HG02678 (cell line): Measurements from ENCODE around the gene RNASE1.
"Not testable (repeated sequence)": the region's sequence is repeated elsewhere in the genome, so short reads cannot be mapped to it uniquely, and the experiment has no call there.

Source experiments
- ATAC-seq: cut with Tn5 transposase; IDR thresholded peaks from one replicate; pipeline ENCODE4 v1.9.1; 2021; ENCODE audit warnings: mild to moderate bottlenecking, moderate library complexity; ENCODE audit not compliant: unreplicated experiment

The RNASE1 gene

DNA sequence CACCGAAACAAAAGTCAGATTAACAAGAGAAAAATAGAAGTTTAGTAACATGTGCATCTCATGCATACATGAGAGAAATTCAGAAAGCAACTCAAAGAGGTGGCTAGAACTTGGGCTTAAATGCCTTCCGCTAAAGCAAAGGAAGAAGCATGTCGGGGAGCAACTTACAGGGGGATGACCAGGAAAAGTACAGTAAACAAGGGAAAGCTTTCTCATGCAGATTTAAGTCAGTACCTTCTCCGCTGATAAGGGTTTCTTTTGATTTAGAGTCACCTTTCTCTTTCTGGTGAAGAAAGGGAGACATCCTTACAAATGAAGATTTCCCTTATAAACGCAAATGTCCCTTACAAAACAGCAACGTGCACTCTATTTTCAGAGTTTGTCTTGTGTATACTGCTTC is 27.6 kb downstream of the RNASE1 start:
- no peak for ATAC-seq

DNA sequence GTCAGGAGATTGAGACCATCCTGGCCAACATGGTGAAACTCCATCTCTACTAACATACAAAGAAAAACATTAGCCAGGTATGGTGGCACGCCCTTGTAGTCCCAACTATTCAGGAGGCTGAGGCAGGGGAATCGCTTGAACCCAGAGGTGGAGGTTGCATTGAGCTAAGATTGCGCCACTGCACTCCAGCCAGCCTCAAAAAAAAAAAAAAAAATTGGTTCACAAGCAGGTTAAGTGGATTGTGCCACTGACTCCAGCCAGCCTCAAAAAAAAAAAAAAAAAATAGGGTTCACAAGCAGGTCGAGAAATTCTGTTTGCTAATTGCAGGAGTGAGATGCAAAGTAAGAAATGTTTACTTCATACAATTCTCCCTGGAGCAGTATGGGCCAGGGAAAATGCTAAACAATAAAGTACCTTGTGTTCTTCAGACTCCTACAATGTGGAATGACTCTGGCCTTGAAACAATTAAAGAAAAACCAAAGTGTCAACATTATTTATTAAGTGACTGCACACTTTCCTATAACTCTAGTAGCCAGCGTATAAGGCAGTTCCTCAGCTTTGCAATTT is 28.3 kb downstream of the RNASE1 start:
- ATAC-seq = no peak

DNA sequence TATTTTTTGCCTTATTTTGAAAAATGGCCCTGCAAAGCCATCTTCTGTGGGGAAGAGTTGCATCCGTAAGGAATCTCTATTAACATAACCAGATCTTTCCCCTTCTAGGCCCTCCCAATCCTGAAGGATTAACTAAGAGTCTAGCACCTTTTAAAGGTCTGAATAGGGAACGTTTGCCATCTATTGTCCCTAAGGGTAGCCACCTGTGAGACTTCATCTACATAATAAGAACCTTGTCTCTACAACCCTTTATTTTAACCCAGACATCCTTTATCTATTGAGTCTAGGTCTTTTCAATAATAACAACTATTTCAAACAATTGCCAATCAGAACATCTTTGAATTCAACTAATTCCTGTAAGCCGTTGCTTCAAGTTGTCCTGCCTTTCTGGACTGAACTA is 30.0 kb downstream of the RNASE1 start:
- ATAC-seq = no peak

DNA sequence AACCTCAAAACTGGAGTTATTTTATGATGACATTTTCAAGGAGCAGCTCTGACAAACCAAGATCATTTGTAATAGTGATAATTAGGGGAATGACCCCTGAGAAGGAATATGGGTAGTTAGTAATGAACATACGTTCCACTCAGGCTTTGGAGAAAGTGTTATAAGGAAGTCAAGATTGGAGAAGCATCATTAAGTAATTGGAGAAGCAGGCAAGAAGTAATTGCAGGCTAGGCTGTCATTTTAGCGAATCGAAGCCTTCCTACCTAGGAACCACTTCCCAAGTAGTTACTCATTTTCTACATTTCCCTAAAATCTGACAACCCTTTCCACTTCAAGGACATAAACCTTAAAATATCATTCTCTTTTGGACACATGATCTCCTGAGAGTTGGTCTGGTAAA is 33.2 kb downstream of the RNASE1 start:
- ATAC-seq = no peak

DNA sequence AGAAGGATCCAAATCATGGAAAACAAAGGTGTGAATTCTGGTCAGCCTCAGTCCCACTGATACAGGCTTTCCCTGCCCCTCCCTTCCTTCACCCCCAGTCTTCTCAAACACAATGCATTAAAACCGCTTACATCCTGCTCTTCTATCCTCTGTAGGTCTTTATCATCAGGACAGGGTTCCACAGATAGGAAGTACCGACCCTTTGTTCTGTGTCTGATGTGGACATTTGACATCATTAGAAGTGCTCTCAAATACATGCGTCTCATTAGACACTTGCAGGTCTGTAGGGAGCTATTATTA is 34.1 kb downstream of the RNASE1 start:
- ATAC-seq = no peak

DNA sequence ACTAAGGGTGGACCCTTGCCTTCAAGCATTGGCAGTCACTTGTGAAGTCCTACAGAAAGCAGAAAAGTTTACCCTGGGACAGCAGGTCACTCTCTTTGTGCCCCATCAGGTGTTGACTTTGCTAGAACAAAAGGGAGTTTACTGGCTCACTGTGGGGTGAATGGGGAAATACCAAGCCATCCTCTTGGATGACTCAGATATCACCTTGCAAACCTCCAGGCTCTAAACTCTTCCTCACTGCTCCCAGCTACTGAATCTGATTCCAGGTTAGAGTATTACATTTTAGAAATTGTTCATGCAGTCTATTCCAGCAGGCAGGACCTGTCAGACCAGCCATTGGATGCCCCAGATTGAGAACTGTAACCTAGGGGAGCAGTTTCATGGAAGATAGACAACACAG is 41.7 kb downstream of the RNASE1 start:
- no peak for ATAC-seq

DNA sequence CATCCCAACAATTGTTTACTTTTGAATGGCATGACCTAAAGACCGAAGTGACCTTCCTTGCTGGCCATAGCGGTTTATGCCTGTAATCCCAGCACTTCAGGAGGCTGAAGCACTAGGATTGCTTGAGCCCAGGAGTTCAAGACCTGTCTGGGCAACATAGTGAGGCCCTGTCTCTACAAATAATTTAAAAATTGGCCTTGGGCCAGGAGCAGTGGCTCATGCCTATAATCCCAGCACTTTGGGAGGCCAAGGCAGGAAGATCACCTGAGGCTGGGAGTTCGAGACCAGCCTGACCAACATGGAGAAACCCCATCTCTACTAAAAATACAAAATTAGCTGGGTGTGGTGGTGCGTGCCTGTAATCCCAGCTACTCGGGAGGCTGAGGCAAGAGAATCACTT is 43.2 kb downstream of the RNASE1 start:
- not testable (repeated sequence) for ATAC-seq

DNA sequence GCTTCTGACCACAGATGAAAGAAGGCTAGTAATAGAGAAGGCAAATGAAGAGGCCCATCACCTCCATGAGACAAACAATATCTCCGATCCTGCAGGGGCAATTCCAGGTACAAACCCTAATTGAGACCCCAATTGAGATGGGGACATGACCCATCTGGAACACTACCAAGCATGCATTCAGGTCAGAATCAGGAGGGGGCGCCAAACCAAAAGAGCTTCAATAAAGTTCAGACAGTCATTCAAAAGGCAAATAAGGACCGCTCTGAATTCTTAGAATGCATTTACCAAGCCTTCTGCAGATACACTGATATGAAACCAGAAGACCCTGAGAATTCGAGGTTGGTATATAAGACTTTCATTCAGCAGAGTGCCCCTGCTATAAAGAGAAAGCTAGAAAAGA is 44.7 kb downstream of the RNASE1 start:
- ATAC-seq = no peak

DNA sequence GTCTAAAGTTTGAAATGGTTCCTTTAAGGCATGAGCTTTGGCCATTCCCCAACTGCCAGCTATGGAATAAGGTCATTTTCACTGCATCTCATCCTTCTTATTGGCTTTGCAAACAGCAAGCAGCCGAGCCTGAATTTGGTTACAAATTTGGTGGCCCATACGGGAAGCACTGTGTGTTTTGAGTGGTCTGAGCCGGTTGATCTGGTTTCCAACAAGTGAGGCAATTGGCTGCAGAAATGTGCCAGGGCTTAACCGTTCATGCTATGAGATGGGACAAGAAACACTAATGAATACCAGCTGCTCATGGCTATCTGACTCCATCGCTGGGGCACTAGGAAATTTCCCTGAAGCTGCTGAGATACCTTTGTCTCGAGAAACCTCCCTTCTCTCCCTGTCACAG is 47.6 kb downstream of the RNASE1 start:
- no peak for ATAC-seq

DNA sequence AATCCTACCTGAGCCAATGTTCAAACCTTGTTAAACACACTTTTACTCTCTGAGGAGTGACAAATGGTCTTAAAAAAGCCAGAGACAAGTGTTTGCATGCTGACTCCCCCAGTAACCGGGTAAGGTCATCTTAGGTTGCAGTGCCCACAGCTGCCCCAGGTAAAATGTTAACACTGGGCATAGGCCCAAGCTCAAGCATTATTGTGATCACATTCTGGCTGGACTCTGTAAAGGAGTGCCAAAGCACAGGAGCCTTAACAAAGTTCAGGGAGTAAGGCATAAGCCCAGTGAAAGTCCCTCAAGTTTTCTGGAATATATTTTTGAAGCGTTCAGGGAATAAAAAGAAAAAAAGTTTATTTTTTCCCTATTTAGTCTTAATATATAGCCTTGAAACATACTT is 48.3 kb downstream of the RNASE1 start:
- ATAC-seq = no peak

DNA sequence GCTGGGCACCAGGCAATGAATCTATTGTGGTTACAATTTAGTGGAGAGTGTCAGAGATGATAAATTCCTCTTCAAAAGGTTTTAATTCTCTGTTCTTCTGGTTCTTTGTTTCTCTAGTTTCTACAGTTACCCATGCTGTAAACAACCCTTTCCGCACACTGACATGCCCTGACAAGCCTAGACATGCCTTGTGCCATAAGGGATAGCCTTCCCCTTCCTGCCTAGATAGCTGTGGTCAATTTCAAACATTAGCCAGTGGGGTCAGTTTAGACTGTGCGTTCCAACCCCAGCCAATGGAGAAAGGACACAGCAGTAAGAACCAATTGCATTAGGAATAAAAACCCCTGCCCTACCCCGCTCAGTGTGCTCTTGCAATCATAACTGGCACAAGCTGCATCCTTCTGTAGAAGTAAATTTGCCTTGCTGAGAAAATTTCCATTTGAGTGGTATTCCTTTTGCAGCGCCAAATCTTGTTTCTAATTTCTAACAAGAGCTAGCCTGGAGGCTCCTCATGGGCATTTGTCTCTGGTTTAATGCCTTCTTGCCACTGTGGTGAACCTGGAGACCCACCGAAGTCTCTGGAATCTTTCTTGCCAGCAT is 50.6 kb downstream of the RNASE1 start:
- ATAC-seq = no peak
